Neuronal stem cell (in vitro differentiated cells): ENCODE measurements around the gene GAREM2.

Experiments
- DNase-seq: peaks from one replicate; pipeline ENCODE4 v3.0.0-alpha.2; 2013; ENCODE audit warnings: low spot score
- H2AFZ ChIP-seq: one replicate; pipeline ENCODE4 v1.6.1; 2013; ENCODE audit warnings: mild to moderate bottlenecking, low read length, inconsistent platforms
- H2AK5ac ChIP-seq: 2 replicates; pipeline ENCODE4 v1.6.1; 2013; ENCODE audit warnings: low read depth, mild to moderate bottlenecking, inconsistent platforms, low read length, moderate library complexity, mixed read lengths
- H2BK120ac ChIP-seq: 2 replicates; pipeline ENCODE4 v1.6.1; 2013; ENCODE audit warnings: low read depth, mild to moderate bottlenecking, inconsistent platforms, low read length, moderate library complexity, mixed read lengths
- H2BK12ac ChIP-seq: one replicate; pipeline ENCODE4 v1.6.1; 2013; ENCODE audit warnings: low read length, inconsistent platforms
- H2BK15ac ChIP-seq: 2 replicates; pipeline ENCODE4 v1.6.1; 2013; ENCODE audit warnings: mild to moderate bottlenecking, low read length, inconsistent platforms, mixed read lengths
- H2BK5ac ChIP-seq: one replicate; pipeline ENCODE4 v1.6.1; 2013; ENCODE audit warnings: inconsistent platforms, mild to moderate bottlenecking, low read length, moderate library complexity
- H3K14ac ChIP-seq: one replicate; pipeline ENCODE4 v1.6.1; 2013; ENCODE audit warnings: low read length, inconsistent platforms
- H3K18ac ChIP-seq: 2 replicates; pipeline ENCODE4 v1.6.1; 2013; ENCODE audit warnings: low read length, inconsistent platforms
- H3K23ac ChIP-seq: 2 replicates; pipeline ENCODE4 v1.6.1; 2013; ENCODE audit warnings: low read depth, mild to moderate bottlenecking, mixed read lengths, low read length, inconsistent platforms; ENCODE audit not compliant: poor library complexity
- H3K27ac ChIP-seq: replicated peaks from 3 replicates; pipeline ENCODE4 v1.5.1; 2013; ENCODE audit warnings: low read length, inconsistent platforms
- H3K27me3 ChIP-seq, 3 experiments: 2 replicates each; pipeline ENCODE4 v1.6.1; 2013; ENCODE audit warnings: low read length in 3 of 3, mild to moderate bottlenecking in 2 of 3, inconsistent platforms in 1 of 3, low read depth in 1 of 3, mixed read lengths in 1 of 3, moderate library complexity in 1 of 3; ENCODE audit not compliant: control insufficient read depth in 3 of 3, insufficient read depth in 3 of 3
- H3K36me3 ChIP-seq, 2 donors: replicated peaks in 1 of 2; 2 replicates each; pipeline ENCODE4 v1.6.1; 2013; ENCODE audit warnings: low read length in 2 of 2; ENCODE audit not compliant: control insufficient read depth in 2 of 2, insufficient read depth in 2 of 2
- H3K4ac ChIP-seq: 2 replicates; pipeline ENCODE4 v1.6.1; 2013; ENCODE audit warnings: inconsistent platforms, mild to moderate bottlenecking, low read length, moderate library complexity
- H3K4me1 ChIP-seq, 2 donors: 1 replicate in 1 of 2; 2 replicates in 1 of 2; pipeline ENCODE4 v1.6.1; 2013; ENCODE audit warnings: low read length in 2 of 2, low read depth in 1 of 2; ENCODE audit not compliant: control insufficient read depth in 2 of 2, insufficient read depth in 1 of 2
- H3K4me2 ChIP-seq: one replicate; pipeline ENCODE4 v1.6.1; 2013; ENCODE audit warnings: mild to moderate bottlenecking, low read length, inconsistent platforms; ENCODE audit not compliant: insufficient read depth, poor library complexity, severe bottlenecking
- H3K4me3 ChIP-seq, 2 donors: 2 replicates each; pipeline ENCODE4 v1.5.1; 2013; ENCODE audit warnings: low read length in 2 of 2, mild to moderate bottlenecking in 2 of 2, inconsistent platforms in 1 of 2, moderate library complexity in 1 of 2
- H3K79me1 ChIP-seq: one replicate; pipeline ENCODE4 v1.6.1; 2013; ENCODE audit warnings: low read depth, mild to moderate bottlenecking, inconsistent platforms, low read length, moderate library complexity
- H3K9ac ChIP-seq: one replicate; pipeline ENCODE4 v1.6.1; 2013; ENCODE audit warnings: mild to moderate bottlenecking, low read depth, low read length, inconsistent platforms; ENCODE audit not compliant: poor library complexity
- H3K9me3 ChIP-seq, 2 donors: replicated peaks in 1 of 2; 2 replicates each; pipeline versions ENCODE3 to v1.6.1; 2013; ENCODE audit warnings: low read length in 2 of 2, mild to moderate bottlenecking in 2 of 2, inconsistent platforms in 1 of 2, low read depth in 1 of 2, mixed read lengths in 1 of 2, moderate library complexity in 1 of 2; ENCODE audit not compliant: control insufficient read depth in 2 of 2, insufficient read depth in 1 of 2
- H4K8ac ChIP-seq: one replicate; pipeline ENCODE4 v1.6.1; 2013; ENCODE audit warnings: low read depth, mild to moderate bottlenecking, inconsistent platforms, low read length, moderate library complexity
- H4K91ac ChIP-seq: one replicate; pipeline ENCODE4 v1.6.1; 2013; ENCODE audit warnings: low read length, low read depth, mild to moderate bottlenecking, inconsistent platforms; ENCODE audit not compliant: poor library complexity
- WGBS, 2 donors: extraction: QIAGEN DNeasy Blood & Tissue Kit; methylation state at CpG; one replicate each; pipeline ENCODE4 v1.1.7; 2013; ENCODE audit warnings: missing lambda C conversion rate in 2 of 2, mixed read lengths in 1 of 2; ENCODE audit not compliant: insufficient read length in 2 of 2, insufficient replicate concordance in 1 of 2; ENCODE audit errors: extremely low coverage in 2 of 2; 5-methylcytosine and 5-hydroxymethylcytosine counted together

The GAREM2 gene

GRCh38 chr2:26216587-26216986 is 43.7 kb downstream of the GAREM2 start:
- Histone ChIP-seq H3K4ac (no peak overlapping the region), H2BK15ac (no peak overlapping the region), H3K14ac (no peak overlapping the region), H4K91ac (no peak overlapping the region), H3K36me3 (peaks cover 15 to 83% of the 10 kb centered on the region in 2 donors), H2AFZ (no peak overlapping the region), H3K27me3 (no peaks in the 10 kb centered on the region), H3K4me3 (no peak overlapping the region), H2BK12ac (no peak overlapping the region), H3K27ac (no peak overlapping the region), H2BK5ac (no peak overlapping the region), H2BK120ac (no peak overlapping the region), H3K18ac (no peak overlapping the region), H2AK5ac (no peak overlapping the region), H4K8ac (no peak overlapping the region), H3K4me2 (no peak overlapping the region), H3K23ac (no peak overlapping the region), H3K79me1 (no peaks in the 10 kb centered on the region), H3K9ac (no peak overlapping the region), H3K9me3 (peaks cover 0 to 12% of the 10 kb centered on the region in 2 donors), H3K4me1 (no peaks in the 10 kb centered on the region)
- no CpG with 5 or more reads among the region's 4 CpGs for whole genome bisulfite sequencing, 2 donors
- DNase-seq, result no peak

DNA sequence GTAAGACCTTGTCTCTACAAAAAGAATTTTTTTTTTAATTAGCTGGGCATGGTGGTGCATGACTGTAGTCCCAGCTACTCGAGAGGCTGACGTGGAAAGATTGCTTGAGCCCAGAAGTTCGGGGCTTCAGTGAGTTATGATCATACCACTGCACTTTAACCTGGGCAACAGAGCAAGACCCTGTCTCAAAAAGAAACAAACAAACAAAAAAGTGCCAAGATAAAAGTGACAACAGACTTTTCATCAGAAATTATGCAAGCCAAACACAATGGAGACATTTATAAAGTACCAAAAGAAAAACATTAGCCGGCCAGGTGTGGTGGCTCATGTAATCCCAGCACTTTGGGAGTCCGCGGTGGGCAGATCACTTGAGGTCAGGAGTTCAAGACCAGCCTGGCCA is 44.8 kb downstream of the GAREM2 start:
- Histone ChIP-seq H3K18ac (no peak overlapping the region), H2BK5ac (no peak overlapping the region), H4K91ac (no peak overlapping the region), H3K4me2 (no peak overlapping the region), H3K27me3 (no peaks in the 10 kb centered on the region), H2BK12ac (no peak overlapping the region), H4K8ac (no peak overlapping the region), H3K14ac (no peak overlapping the region), H3K23ac (no peak overlapping the region), H2BK15ac (no peak overlapping the region), H3K9me3 (peaks cover 0 to 12% of the 10 kb centered on the region in 2 donors), H2AFZ (no peak overlapping the region), H3K36me3 (peaks cover 16 to 82% of the 10 kb centered on the region in 2 donors), H3K79me1 (no peaks in the 10 kb centered on the region), H3K27ac (no peak overlapping the region), H2AK5ac (no peak overlapping the region), H3K9ac (no peak overlapping the region), H2BK120ac (no peak overlapping the region), H3K4me3 (no peak overlapping the region), H3K4me1 (no peaks in the 10 kb centered on the region), H3K4ac (no peak overlapping the region)
- DNase-seq, result no peak
- no CpG with 5 or more reads among the region's 6 CpGs for WGBS, 2 donors

GRCh38 chr2:26223018-26223417 is 50.1 kb downstream of the GAREM2 start:
- Histone ChIP-seq H2AK5ac (no peak overlapping the region), H3K4me1 (no peaks in the 10 kb centered on the region), H2BK120ac (no peak overlapping the region), H3K4me3 (no peak overlapping the region), H3K14ac (no peak overlapping the region), H3K23ac (no peak overlapping the region), H3K79me1 (no peaks in the 10 kb centered on the region), H3K27me3 (no peaks in the 10 kb centered on the region), H4K91ac (no peak overlapping the region), H3K4me2 (no peak overlapping the region), H3K27ac (no peak overlapping the region), H3K4ac (no peak overlapping the region), H3K36me3 (peaks cover 6 to 80% of the 10 kb centered on the region in 2 donors), H3K9me3 (peaks cover 0 to 28% of the 10 kb centered on the region in 2 donors), H2AFZ (no peak overlapping the region), H3K9ac (no peak overlapping the region), H4K8ac (no peak overlapping the region), H2BK5ac (no peak overlapping the region), H2BK15ac (no peak overlapping the region), H2BK12ac (no peak overlapping the region), H3K18ac (no peak overlapping the region)
- no peak for DNase-seq
- WGBS, 2 donors, result no CpG with 5 or more reads among the region's 1 CpG

- Histone ChIP-seq H4K8ac (no peak overlapping the region), H3K27ac (no peak overlapping the region), H3K36me3 (peaks cover 15 to 85% of the 10 kb centered on the region in 2 donors), H2AK5ac (no peak overlapping the region), H3K9ac (no peak overlapping the region), H3K4me1 (no peaks in the 10 kb centered on the region), H2BK15ac (no peak overlapping the region), H3K79me1 (no peaks in the 10 kb centered on the region), H3K27me3 (no peaks in the 10 kb centered on the region), H3K18ac (no peak overlapping the region), H4K91ac (no peak overlapping the region), H3K9me3 (peaks cover 0 to 26% of the 10 kb centered on the region in 2 donors), H2AFZ (no peak overlapping the region), H3K4me3 (no peak overlapping the region), H2BK5ac (no peak overlapping the region), H3K4me2 (no peak overlapping the region), H2BK12ac (no peak overlapping the region), H3K14ac (no peak overlapping the region), H3K23ac (no peak overlapping the region), H3K4ac (no peak overlapping the region), H2BK120ac (no peak overlapping the region)
- no peak for DNase-seq
- WGBS, 2 donors, result no CpG with 5 or more reads among the region's 2 CpGs
Observed at GRCh38 chr2:26224095-26224494, 51.2 kb downstream of the GAREM2 start.
